ENCODE results near the gene TNS1.

Gene TNS1

GRCh38 chr2:217834057-217834620 is 168.7 kb downstream of the TNS1 start:
- no peak for DNase-seq (ENCODE audit: low spot score)

DNA sequence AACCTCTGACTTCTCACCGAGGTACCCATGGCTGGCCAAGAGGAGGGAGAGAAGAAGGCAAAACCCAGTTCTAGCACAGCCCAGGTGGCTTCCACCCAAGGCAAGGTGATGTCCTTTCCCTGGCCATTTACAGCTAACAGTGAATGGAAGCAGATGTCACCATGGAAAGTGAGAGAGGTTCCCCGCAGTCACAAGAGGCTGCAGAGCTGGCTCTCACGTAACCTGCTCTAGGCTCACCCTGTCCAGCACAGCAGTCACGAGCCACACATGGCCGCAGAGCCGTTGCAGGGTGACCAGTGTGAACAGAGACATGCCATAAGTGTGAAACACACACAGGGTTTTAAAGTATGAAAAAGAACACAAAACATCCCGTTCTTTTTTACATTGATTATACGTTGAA is 169.4 kb downstream of the TNS1 start:
- no peak for DNase-seq (ENCODE audit: low spot score)

- no peak for DNase-seq (ENCODE audit: low spot score)
Measured at GRCh38 chr2:217832987-217833386, 169.8 kb downstream of the TNS1 start.

DNA sequence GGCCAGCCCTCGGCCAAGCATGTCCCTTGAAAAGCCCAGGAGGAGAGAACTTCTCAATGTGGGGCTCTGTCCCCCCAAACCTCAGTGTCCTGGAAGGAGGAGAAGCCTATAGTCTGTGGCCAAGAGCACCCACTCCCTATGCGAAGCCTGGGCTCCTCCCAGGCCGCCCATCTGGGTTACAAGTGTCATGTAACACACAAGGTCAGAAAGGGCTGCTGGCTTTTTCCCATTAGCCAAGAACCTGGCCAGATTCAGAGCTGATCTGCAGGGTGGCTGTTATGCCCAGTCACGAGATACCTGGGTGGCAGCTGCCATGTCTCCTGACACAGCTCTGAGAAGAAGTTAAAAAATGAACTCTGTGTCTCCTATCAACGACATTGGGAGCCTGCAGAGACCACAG is 170.7 kb downstream of the TNS1 start:
- no peak for DNase-seq (ENCODE audit: low spot score)

DNA sequence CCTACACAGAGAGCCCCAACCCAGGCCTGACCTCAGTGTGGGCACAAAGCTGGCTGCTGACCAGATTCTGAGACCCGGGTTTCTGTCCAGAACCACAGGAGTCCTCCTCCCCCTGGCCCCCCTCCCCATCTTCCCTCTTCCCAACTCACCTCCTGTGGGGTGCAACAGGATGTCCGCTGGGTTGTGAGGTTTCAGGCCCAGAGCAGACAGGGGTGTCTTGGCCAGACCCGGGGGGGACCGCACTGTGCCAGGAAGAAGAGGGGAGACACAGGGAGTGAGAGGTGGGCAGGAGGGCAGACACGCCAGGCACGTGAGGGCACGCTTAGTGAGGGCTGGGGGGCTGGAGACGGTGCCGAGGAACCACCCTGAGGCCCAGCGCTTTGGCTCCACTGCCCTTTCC is 171.5 kb downstream of the TNS1 start:
- no peak for DNase-seq (ENCODE audit: low spot score)

DNA sequence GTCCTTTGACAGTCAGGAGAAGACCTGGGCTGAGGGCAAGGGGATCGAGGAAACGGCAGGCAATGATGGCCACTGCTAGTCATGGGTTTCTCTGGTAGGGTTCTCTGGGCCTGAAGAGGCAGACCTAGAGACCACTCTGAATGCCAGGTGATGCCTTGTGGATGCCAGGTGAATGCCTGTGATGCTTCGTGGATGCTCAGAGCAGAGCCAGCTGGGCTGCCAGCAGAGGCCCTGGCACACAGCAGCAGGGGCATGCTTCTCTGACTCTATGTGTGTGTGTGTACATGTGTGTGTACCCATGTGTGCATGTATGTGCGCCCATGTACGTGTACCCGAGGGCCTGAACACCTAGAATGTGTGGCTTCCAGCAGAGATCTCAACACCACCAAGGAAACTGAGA is 172.0 kb downstream of the TNS1 start:
- no peak for DNase-seq (ENCODE audit: low spot score)

DNA sequence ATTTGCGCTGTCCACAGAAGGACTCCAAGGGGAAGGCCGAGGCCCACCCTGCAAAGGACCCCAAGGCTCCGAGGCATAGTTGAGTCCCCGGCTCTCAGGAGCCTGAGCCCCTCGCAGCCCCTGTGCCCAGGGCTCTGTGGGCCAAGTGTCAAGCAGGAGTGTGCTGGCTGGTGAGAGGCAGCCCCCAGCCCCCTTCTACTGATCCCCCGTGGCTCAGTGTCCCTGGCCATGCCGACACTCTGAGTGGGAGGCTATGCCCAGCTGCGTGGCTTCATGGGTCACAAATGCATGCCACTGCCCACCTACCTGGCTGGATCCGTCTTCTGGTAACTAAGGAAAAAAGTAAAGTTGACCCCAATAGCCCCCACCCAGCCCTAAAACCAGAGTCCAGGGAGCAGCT is 172.7 kb downstream of the TNS1 start:
- DNase-seq (ENCODE audit: low spot score): no peak

DNA sequence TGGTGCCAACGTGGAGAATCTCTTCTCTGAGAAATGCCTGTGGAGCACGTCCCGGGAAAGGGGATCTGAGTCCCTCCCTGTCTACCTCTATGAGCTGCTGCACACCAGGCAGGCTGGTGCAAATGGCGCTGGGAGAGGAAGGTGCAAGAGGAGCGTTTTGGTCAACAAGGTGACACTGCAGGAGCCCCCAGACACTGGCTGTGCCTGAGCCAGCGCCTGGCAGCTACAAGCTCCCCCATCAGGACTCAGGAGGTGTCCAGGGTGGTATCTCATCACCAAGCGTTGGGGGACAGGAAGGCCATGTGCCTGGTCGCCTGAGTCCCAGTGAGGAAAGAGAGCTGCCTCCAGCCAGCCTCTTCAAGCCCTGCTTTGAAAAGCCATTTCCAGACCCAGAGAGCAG is 173.4 kb downstream of the TNS1 start:
- DNase-seq (ENCODE audit: low spot score): no peak

GRCh38 chr2:217828336-217828735 is 174.5 kb downstream of the TNS1 start:
- no peak for DNase-seq (ENCODE audit: low spot score)

DNA sequence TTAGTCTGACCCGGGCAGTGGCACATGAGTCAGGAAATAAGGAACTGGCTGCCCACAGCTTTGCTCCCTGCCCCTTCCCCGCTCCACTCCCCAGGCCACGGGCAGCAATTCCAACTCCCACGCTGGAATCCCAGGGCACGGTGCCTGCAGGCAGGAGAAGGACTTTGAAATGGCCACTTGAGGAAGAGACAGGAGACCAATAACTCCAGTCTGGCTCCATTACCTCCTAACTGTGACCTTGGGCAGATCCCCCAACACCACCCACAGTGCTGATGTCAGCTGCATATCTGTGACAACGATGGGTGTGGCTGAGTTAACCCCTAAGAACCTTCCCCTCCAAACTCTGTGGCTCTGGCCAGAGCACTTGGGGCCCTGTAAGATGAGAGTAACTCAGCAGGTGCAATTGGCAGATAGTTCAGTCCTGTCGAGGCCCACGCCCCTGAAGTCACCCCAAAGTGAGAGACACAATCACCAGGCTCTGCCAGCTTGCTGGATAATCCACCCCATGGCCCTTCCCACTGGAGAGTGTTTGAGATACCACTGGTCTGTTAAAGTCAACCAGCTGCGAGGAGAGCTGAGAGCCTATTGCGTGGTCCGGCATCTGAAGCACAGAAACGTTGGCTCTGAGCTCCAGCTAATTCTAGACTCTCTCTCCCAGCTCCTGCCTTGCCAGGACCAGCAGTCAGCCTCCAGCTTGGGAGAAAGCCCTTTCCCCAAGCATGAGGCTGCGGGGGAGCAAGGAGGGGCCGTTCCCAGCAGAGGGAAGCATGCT is 175.2 kb downstream of the TNS1 start:
- DNase-seq (ENCODE audit: low spot score): no peak

- no peak for DNase-seq (ENCODE audit: low spot score)
Measured at GRCh38 chr2:217826991-217827390, 175.8 kb downstream of the TNS1 start.

- DNase-seq (ENCODE audit: low spot score): no peak
Measured at GRCh38 chr2:217826520-217826919, 176.3 kb downstream of the TNS1 start.

GRCh38 chr2:217825469-217826235 is 177.1 kb downstream of the TNS1 start:
- DNase-seq (ENCODE audit: low spot score): no peak

GRCh38 chr2:217824223-217824622 is 178.6 kb downstream of the TNS1 start:
- DNase-seq (ENCODE audit: low spot score): no peak

- DNase-seq (ENCODE audit: low spot score): no peak
Measured at GRCh38 chr2:217823626-217824025, 179.2 kb downstream of the TNS1 start.

DNA sequence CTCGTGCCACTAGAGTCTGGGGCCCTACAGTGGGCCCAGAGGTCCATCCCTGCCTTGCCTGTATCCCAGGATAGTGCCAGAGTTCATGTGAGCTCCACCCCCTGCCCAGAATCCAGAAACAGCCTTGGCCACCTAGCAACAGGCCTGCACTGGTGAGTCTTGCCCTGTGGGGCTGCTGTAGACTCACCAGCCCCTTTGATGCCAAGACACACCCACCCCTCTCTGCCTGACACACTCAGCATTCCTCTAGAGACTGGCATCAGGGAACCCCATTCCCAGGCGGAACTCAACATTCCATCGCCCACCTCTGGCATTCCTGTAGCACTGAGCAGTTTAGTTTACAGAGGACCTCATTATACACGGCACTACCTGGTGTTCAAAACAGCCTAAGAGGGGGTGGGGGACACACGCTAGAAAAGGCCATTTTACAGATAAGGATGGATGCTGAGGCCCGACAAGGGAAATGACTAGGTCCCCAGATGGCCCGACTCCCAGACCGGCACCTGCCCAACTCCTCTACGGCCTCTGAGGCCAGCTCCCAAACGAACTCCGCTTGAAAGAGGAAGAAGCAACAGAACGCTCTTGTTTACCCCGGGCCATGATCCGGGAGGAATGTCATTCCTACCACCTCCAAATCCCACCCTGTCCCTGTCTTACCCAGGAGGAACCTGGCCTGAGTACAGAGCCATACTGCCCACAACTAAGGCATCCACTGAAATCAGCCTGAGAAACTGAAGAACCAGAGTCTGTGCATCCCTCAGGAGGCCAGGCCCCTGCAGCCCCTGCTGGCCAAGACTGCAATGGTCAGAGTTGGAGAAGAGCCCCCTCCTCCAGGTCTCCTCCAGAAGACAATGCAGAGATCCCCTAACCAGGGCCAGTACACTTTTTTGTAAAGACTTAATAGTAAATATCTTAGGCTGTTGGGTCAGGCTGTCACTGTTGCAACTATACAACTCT is 180.2 kb downstream of the TNS1 start:
- DNase-seq (ENCODE audit: low spot score): no peak

DNA sequence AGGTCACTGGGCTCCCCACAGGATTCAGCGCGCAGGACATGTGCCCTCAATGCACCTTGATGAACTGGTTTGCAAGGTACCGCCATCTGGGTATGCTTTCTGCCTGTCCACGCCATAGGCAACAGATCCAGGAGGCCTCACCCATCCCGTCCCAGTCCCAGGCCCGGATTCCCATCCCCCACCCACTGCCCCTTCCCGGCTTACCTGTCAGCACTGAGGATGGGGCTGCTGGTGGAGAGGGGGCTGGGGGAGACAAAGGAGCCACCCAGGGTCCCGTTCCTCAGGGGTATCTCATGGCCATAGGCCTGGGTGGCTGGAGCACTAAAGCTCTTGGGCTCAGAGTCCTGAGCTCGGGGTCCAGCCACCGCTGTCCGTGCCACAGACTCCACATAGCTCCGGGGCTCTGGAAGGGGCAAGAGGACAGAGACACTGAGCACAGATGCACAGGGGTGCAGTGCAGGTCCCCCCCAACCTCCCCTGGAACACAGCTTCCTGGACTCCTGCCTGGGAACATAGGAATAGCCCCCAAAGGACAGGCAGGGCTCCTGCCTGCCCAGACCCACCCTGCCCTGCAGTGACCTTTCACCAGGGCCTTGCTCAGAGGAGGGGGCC is 181.2 kb downstream of the TNS1 start:
- DNase-seq (ENCODE audit: low spot score): no peak

- no peak for DNase-seq (ENCODE audit: low spot score)
Measured at GRCh38 chr2:217820904-217821303, 181.9 kb downstream of the TNS1 start.

- DNase-seq (ENCODE audit: low spot score): no peak
Measured at GRCh38 chr2:217820091-217820819, 182.5 kb downstream of the TNS1 start.

GRCh38 chr2:217818293-217818850 is 184.4 kb downstream of the TNS1 start:
- DNase-seq (ENCODE audit: low spot score): no peak

Data from SK-N-DZ (cell line).